ENCODE data around the gene RNASET2. TPM values are rescaled to one million over a fixed set of nuclear protein-coding genes. Genes with fewer than 3 reads are reported as not detected.

Gene RNASET2
- total RNA-seq, 4 donors from 2014 or later, result 121 to 191 (median 176) TPM

DNA sequence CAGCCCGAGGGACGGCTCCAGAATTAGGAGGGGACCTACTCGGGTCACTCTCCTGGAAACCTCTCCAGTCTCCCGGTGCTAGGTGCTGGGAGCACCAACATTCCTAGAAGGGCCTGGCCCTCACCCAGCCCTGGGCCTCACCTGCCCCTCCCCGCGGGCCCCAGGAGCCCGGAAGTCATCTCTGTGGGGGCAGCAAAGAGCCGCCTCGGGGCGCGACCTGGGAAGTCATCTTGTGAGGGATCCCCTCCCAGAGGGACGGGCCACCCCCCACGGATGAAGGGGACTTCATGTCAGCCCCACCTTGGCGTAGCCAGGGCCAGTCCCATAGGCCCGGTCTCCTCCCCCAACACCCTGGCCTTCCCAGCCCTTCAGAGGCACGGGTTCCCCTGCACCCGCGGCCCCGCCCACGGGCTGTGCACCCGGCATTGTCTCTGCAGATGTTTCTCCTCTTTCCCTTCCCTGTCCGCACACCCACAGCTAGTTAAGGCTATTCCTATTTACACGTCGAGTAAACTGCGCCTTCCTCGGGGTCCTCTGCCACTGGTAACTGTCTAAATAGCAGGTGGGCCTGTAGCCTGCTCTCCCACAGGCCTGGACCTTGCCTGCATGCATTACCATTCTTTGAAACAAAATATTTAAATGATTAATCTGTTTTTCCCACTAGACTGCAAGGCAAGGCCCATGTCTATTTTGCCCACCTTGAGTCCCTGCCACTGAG is 896 bp upstream of the RNASET2 start:
- Histone ChIP-seq H3K36me3 (no peaks in the 10 kb centered on the region), H3K27ac (peak overlapping the region; percentile 94 to 98 (median 97)), H3K27me3 (no peaks in the 10 kb centered on the region), H3K4me3 (peak overlapping the region; percentile 58 to 92 (median 71)), H3K4me1 (peaks cover 4 to 39% (median 21%) of the 10 kb centered on the region in 4 donors), H3K9me3 (no peaks in the 10 kb centered on the region)
- TF ChIP-seq POLR2A (IDR thresholded peaks at IDR 0.05) (no peak), POLR2AphosphoS5 (IDR thresholded peaks at IDR 0.05) (peak in 1 of 3 donors; percentile 15)
- in situ Hi-C loops (cut with MboI; ENCODE audit: low pct_ligation_motif_present in 1 of 4, low pct_unique_long_range_greater_than_20kb in 1 of 4, low sequenced_read_pairs in 3 of 4), result no loop called here
- intact Hi-C loops (cut with DNase I; ENCODE audit: low total_unique reads), result loop anchor here (10.0 kb wide), 1 partner anchor 172 kb away; no protein-coding TSS in a partner anchor
- DNase-seq, result peak; percentile 79
- 7% methylated on average over 22 of the region's 26 CpGs; no CpG with 5 or more reads in 1 of the 2 donors for WGBS, 2 donors (ENCODE audit: low coverage in 1 of 2)

DNA sequence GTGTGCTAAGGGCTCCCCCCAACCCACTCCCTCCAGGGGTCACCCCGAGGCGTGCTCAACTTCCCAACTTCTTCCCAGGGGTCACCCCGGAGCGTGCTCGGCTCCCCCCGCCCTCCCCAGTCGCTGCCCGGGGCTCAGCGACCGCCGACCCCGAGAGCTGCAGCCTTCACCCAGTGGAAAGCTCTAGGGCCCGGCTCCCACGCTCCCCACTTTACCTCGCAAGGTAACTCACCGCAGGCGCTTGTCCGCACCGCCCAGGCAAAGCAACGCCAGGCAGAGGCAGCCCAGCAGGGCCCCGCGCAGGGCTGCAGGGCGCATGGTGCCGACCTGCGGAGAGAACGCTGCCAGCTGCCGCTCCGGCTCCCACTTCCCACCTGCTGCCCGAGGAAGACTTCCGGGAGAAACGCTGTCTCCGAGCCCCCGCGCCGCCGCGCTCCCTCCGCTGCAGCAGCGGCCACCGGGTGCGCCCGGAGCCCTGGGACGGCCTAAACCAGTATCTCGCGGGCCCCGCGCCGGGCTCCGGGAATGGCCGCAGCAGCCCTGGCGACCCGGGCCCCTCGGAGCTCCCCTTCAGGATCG is 396 bp downstream of the RNASET2 start:
- Histone ChIP-seq H3K36me3 (no peaks in the 10 kb centered on the region), H3K9me3 (no peaks in the 10 kb centered on the region), H3K4me3 (peak overlapping the region; percentile 57 to 92 (median 68)), H3K4me1 (peaks cover 4 to 49% (median 21%) of the 10 kb centered on the region in 4 donors), H3K27ac (peak overlapping the region; percentile 94 to 98 (median 97)), H3K27me3 (no peaks in the 10 kb centered on the region)
- WGBS, 2 donors (ENCODE audit: low coverage in 1 of 2), result 0 to 1% methylated on average over 9 to 44 of the region's 54 CpGs
- DNase-seq, result no peak
- intact Hi-C loops (cut with DNase I; ENCODE audit: low total_unique reads) (loop anchor here (10.0 kb wide), 1 partner anchor 171 kb away; no protein-coding TSS in a partner anchor), in situ Hi-C loops (cut with MboI; ENCODE audit: low pct_ligation_motif_present in 1 of 4, low pct_unique_long_range_greater_than_20kb in 1 of 4, low sequenced_read_pairs in 3 of 4) (no loop called here)
- TF ChIP-seq POLR2AphosphoS5 (IDR thresholded peaks at IDR 0.05) (no peak), POLR2A (IDR thresholded peaks at IDR 0.05) (no peak), EP300 (IDR thresholded peaks at IDR 0.05; ENCODE audit: low read depth) (no peak)
- TF ChIP-seq, protein P1, sequence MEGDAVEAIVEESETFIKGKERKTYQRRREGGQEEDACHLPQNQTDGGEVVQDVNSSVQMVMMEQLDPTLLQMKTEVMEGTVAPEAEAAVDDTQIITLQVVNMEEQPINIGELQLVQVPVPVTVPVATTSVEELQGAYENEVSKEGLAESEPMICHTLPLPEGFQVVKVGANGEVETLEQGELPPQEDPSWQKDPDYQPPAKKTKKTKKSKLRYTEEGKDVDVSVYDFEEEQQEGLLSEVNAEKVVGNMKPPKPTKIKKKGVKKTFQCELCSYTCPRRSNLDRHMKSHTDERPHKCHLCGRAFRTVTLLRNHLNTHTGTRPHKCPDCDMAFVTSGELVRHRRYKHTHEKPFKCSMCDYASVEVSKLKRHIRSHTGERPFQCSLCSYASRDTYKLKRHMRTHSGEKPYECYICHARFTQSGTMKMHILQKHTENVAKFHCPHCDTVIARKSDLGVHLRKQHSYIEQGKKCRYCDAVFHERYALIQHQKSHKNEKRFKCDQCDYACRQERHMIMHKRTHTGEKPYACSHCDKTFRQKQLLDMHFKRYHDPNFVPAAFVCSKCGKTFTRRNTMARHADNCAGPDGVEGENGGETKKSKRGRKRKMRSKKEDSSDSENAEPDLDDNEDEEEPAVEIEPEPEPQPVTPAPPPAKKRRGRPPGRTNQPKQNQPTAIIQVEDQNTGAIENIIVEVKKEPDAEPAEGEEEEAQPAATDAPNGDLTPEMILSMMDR (IDR thresholded peaks at IDR 0.05), result no peak

- intact Hi-C loops (cut with DNase I; ENCODE audit: low total_unique reads) (loop anchor here (10.0 kb wide), 1 partner anchor 170 kb away; no protein-coding TSS in a partner anchor), in situ Hi-C loops (cut with MboI; ENCODE audit: low pct_ligation_motif_present in 1 of 4, low pct_unique_long_range_greater_than_20kb in 1 of 4, low sequenced_read_pairs in 3 of 4) (no loop called here)
- Histone ChIP-seq H3K36me3 (no peaks in the 10 kb centered on the region), H3K27ac (peak overlapping the region; percentile 94 to 98 (median 97)), H3K27me3 (no peaks in the 10 kb centered on the region), H3K4me1 (peaks cover 4 to 56% (median 24%) of the 10 kb centered on the region in 4 donors), H3K4me3 (peak overlapping the region; percentile 57 to 92 (median 68)), H3K9me3 (no peaks in the 10 kb centered on the region)
- TF ChIP-seq POLR2AphosphoS5 (IDR thresholded peaks at IDR 0.05), result no peak
- TF ChIP-seq, protein P1 (IDR thresholded peaks at IDR 0.05), result no peak
- TF ChIP-seq POLR2A (IDR thresholded peaks at IDR 0.05), result no peak
- no peak for TF ChIP-seq EP300 (IDR thresholded peaks at IDR 0.05; ENCODE audit: low read depth)
- peak; percentile 66 for DNase-seq
- 51% methylated on average over 44 of the region's 52 CpGs; no CpG with 5 or more reads in 1 of the 2 donors for WGBS, 2 donors (ENCODE audit: low coverage in 1 of 2)
Measured at GRCh38 chr6:166955121-166955864, 1.1 kb downstream of the RNASET2 start.

DNA sequence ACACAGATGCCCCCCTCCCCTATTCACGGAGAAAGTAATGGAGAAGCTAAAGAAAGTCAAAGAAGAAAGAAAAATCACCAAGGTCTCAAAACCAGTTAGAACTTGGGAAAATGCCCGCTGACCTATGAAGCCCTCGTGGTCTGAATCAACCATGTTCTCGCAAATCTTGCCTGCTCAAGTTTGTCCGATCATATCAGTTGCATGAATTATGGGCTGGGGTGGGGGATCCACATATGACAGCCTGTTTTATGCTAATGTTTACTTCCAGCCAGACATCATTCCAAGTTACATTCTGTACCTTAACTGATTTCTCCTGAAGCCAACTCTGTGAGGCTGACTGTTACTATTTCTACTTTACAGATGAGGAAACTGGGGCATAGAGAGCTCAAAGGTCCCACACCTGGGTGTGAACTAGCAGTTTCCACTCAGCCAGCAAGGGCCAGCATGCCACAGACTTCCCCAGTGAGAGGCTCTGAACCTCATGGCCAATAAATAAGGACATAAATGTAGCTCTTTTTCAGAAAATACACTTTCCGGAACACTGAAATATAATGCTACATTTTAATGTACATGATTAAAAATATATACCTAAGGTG is 2.1 kb downstream of the RNASET2 start:
- Histone ChIP-seq H3K9me3 (no peaks in the 10 kb centered on the region), H3K27me3 (no peaks in the 10 kb centered on the region), H3K27ac (peak overlapping the region; percentile 27 to 98 (median 70)), H3K4me3 (peak overlapping the region in 1 of 4 donors; percentile 92), H3K36me3 (no peaks in the 10 kb centered on the region), H3K4me1 (peaks cover 4 to 59% (median 30%) of the 10 kb centered on the region in 4 donors)
- TF ChIP-seq POLR2AphosphoS5 (IDR thresholded peaks at IDR 0.05) (no peak), EP300 (IDR thresholded peaks at IDR 0.05; ENCODE audit: low read depth) (no peak), POLR2A (IDR thresholded peaks at IDR 0.05) (no peak)
- TF ChIP-seq, protein P1 (IDR thresholded peaks at IDR 0.05), result no peak
- peak; percentile 35 for DNase-seq
- in situ Hi-C loops (cut with MboI; ENCODE audit: low pct_ligation_motif_present in 1 of 4, low pct_unique_long_range_greater_than_20kb in 1 of 4, low sequenced_read_pairs in 3 of 4) (no loop called here), intact Hi-C loops (cut with DNase I; ENCODE audit: low total_unique reads) (loop anchor here (10.0 kb wide), 1 partner anchor 169 kb away; no protein-coding TSS in a partner anchor)
- WGBS, 2 donors (ENCODE audit: low coverage in 1 of 2), result 85 to 94% methylated on average over 5 to 6 of the region's 6 CpGs
